GM19372 (cell line): ENCODE measurements around the gene MAN2A1.
A peak's percentile ranks its signal among the peaks of the same experiment; 100 is the strongest.

Experiments
- ATAC-seq: cut with Tn5 transposase; IDR thresholded peaks from one replicate; pipeline ENCODE4 v1.9.1; 2021; ENCODE audit warnings: mild to moderate bottlenecking, low read depth, moderate library complexity; ENCODE audit not compliant: unreplicated experiment

MAN2A1 gene

DNA sequence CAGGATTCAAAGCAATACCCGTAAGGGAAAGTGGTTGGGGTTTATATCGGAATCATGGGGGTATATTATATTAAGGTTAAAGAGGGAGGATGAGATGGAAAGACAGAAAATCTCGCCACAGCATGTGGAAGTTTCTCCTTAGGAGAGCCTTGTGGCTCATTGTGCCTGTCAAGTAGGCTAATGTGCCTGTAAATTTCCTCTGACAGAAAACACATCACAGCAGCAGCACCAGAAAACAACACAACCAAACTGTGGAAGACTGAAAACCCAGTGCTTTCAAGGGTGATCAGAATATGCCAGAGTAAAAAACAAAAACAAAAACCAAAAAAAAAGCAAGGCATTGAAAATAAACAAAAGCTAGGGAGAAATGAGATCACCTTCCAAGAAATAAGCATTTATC, 11.3 kb upstream of the MAN2A1 start:
- ATAC-seq, result no peak

DNA sequence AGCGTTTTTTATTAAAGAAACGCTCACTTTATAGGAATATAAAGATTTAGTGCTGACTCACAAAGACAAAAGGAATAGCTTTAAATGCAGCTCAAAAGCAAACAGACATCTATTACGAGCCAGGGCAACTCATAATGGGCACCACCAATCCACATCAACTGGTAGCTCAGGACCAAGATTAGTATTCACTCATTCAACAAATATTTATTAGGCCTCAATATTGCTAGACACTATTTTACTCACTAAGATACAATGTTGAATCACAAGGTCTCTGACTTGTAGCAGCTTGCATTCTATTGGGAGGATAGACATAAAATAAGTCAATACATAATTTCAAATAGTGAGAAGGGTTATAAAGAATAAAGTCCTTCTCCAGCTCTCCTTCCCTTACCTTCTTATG, 8.0 kb upstream of the MAN2A1 start:
- no peak for ATAC-seq

DNA sequence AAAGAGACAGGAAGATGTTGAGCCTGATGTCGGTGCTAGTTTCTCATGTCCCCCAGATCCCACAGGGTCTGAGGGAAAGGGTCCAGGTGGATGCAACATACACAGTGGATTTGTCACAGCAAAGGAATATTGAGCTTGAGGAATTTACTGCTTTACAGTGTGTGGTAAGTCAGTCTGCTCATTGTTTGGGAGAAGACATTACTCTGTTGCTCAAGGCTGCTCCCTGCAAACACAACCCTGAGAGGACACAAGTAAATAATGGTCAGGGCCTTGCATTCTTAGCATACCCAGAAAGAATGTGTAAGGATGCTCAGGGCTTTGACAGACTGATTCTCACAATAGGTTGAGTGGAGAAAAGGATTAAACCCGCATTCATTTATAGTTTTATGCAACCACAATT, 7.3 kb upstream of the MAN2A1 start:
- ATAC-seq, result no peak

DNA sequence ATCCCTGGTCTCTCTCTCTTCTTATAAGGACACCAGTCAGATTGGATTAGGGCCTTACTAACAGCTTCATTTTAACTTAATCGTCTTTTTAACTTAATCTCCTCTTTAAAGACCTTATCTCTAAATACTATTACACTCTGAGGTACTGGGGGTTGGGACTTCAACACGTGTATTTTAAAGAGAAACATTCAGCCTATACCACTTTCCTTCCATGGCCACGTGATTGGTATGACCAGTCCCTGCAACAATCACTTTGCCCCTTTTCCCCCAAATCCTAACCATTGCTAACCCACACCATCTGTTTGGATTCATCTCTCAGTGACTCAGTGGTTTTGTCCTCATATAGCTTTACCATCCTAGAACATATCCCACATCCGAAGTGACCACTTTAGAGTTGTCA, 3.8 kb upstream of the MAN2A1 start:
- ATAC-seq, result no peak

DNA sequence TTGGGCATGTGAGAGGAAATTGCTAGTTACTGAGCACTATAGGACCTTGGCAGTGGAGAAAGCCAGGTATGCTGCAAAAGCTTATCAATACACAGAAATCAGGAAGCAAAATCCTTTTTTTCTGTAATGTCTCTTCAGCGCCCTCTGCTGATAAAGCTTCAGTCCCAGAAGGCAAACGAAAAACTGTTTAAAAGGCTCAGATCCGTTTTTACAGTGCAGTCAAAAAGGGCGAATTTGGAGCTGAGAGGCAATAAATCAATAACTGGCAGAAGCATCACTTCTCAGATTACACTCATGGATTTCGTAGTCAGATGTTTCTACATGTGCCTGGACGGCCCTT, 1.1 kb upstream of the MAN2A1 start:
- no peak for ATAC-seq

DNA sequence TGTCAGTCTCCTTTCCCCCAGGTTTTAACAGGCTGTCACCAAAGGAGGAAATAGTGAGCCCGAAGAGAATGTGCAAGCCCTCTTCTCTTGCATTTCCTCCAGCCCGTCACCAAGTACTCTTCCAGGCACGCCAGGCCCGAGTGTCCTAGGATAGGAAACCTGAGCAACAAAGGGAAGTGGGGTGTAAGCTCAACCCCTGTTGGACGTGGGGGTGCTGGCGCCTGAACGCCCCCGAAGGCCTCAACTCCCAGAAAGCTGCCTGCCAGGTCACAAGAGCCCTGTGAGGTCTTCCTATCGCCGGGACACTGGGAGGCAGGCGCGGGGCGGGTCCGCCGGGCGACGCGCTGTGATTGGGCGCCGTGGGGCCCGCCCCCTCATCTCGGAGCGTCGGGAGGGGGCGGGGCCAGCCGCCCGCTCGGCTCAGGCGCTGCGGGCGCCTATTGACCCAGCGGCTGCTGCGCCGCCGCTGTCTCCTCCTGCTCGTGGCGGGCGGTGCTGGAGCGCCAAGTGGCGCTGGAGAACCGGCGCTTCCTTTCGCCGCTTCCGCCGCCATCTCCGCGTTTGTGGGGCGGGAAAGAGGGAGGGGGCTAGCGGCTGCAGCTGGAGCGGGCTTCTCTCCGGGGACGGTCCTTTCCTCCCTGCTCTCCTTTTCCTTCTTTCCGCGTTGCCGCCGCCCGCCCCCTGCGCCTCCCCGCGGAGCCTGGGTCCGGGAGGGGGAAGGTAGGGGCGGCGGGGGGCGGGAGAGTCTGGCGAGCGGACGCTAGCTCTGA, 572 bp upstream of the MAN2A1 start:
- peak; percentile 69 for ATAC-seq

DNA sequence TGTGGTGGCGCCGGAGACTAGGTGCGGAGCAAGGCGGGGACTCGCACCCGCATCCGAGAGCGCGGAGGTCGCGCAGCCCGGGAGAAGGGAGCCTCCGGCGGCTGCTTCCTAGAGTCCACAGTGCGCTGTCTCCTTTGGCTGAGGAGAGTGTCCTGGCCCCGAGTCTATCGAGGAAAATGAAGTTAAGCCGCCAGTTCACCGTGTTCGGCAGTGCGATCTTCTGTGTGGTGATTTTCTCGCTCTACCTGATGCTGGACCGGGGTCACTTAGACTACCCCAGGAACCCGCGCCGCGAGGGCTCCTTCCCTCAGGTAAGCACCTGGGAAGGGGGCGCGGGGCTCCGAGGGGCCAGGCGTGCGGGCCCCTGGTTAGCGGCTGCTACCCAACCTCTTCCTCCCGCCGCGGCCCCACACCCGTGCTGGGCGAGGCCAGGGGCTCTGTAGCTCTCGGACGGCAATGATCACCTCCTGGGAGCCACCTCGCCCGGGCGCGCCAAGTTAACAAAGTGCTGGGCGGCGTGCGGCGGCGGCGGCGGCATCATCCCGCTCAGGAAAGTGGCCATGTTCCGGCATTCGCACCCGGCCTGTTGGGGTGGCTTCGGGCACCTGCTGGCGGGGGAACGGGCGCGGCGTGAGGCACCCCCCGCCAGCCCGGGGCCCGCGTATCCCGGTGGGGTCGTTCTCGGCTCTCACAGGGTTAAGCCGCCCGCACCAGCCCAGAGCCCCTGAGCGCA, 681 bp downstream of the MAN2A1 start:
- peak; percentile 3 for ATAC-seq

DNA sequence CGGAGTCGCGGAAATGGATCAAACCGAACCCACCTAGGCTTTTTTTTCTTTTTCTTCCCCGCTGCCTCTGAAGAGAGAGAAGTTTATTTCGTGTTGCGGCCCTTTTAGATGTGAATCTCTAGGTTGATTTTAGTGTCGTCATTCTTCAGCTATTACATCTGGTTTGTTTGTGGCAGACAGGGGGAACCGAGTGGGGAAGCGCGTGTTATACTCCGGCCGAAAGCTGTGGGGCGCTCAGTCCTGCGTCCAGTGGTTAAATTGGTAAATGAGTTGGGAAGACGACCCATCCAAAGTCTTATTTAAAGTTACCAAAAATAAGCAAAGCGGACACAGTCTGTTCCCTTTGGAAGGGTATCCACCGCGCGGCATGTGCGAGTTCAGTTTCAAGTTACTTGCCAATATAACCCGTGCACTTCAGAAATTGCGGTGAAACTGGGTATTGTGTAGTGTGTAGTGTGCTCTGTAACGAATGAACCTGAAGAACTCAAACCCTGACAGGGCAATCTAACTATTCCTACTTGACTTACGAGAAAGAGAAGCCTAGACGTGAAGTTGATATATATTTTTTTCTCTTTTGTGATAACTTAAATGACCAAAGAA, 1.3 kb downstream of the MAN2A1 start:
- ATAC-seq, result peak; percentile 16

DNA sequence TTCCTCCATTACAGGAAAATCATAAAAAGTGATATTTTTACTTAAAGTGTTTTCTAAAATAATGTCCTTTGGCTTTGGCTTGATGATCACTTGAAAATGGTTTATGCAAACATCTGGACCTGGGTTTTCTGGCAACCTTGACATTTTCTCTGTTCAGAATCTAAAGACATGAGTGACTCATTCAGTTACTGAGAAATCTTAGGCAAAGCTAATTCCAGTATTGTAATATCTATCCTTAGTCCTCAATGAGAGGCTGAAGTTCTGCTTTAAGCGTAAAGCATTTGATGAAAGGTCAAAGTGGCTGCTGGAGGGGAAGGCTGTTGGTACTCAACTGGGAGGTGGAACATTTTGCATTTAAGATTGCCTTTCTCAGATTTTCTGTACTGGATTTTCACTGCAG, 2.3 kb downstream of the MAN2A1 start:
- no peak for ATAC-seq

DNA sequence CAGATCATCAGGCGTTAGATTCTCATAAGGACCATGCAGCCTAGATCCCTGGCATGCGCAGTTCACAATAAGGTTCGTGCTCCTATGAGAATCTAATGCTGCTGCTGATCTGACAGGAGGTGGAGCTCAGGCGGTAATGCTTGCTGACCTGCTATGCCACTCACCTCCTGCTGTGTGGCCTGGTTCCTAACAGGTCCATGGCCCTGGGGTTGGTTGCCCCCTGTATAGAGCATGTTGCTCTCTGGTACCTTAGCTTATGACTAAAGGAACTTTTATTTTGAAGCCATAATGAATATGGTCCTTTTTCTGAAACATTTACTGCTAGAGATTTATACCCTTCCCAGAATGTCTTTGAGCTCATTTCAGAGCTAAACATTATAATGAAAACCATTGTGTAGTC, 3.1 kb downstream of the MAN2A1 start:
- ATAC-seq, result no peak

DNA sequence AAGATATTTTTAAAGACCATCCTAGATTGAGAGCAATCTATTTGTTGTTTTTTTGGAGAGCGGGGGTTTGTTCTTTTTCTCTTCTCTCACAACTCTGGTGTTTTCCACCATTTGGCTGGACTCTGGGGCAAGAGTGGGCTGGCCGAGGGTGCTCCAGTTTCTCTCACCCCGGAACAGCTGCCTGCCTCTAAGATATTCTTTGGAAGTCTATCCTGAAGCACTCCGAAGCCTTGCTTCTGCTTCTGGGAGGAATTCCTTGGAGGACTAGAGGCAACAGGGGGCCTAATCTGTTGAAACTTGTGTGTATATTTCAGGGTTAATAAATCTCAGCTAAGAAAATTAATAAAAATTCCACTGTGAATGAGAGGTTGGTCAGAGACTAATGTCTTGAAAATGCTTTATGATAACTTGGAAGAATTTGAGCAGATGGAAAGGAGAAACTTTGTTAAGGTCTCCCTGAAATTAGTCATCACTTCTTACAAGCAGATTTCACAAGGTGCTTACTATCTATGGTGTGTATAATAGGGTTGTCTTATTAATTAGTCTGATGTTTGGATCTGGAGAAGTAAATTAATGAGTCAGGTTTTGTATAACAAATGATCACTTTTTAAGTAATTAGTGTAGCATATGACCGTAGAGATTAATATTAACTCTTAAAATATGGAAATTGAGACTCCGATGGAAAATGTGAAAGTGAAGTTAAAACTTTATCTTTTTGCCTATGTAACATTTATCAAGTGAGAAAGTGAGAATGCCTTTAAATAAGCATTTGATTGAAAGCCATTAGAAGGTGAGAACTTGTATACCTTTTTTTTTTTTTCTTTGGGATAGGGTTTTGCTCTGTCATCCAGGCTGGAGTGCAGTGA, 4.0 kb downstream of the MAN2A1 start:
- no peak for ATAC-seq

DNA sequence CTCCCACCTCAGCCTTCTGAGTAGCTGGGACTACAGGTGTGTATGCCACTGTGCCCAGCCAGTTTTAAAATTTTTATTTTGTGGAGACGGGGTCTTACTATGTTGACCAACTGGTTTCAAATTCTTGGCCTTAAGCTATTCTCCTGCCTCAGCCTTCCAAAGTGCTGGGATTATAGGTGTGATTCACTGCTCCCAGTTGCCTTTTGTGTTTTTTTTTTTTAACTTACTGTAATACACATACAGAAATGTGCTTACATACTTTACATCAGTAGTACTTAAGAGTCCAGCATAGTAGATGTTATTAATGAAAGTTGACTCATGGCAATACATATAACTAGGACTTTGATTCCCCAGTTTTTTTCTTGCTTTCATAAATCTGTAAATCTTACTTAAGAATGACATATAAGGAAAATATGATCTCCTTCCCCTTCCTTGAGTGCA, 4.7 kb downstream of the MAN2A1 start:
- ATAC-seq, result no peak

DNA sequence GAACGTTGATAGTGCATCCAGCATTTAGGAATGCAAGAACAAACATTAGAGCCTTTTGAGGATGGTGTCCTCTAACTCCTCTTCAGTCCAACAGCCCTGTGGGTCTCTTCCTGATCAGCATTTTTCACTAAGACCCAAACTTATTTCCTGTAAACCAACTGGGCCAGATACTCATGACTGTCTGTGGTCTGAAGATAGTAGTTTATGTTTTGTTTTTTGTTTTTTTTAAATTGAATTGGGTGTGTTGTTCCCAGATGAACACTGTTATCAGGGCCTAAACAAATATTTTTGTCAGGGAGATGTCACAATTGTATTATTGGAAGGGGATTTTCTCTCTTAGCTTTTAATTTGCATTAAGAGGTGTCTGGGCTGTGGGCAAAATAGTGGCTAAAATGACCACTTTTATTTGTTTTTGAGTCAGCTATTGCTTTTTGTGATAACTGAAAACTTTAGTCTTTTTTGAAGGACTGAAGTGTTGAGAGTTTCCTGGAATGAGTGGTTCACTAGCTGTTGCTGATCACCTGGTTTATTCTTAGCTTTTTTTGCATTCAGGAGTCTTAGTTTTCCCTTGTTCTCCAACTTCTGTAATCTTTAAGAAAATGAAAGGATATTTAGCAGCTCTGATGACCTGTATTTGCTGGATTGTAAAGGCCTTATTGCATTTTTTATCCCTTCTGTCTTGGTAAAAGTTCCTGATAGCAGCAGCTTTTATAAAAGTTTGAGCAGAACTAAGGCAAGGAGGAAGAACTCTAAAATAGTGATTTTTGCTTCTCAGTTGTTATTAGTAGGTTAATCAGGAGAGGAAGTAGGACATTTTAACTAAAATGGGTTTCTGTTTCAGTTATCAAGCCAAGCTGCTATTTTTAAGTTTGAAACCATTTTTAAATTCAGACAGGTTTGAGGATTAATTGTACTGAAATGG, 5.5 kb downstream of the MAN2A1 start:
- ATAC-seq, result peak; percentile 51

DNA sequence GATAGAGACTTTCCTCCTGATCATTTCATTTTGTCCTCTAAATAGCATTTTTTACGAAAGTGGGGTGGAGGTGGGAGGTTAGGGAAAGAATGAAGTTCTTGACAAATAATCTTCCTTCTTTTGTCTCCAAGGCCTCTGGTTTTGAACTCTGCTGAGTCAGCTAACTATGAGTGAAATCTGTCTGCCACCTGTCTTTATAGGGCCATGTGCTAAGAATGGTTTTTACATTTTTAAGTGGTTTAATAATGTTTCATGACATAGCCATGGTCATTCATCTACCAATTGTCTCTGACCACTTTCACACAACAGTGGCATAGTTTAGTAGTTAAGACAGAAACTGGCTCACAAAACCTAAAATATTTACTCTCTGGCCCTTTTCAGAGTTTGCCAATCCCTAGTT, 7.6 kb downstream of the MAN2A1 start:
- no peak for ATAC-seq

DNA sequence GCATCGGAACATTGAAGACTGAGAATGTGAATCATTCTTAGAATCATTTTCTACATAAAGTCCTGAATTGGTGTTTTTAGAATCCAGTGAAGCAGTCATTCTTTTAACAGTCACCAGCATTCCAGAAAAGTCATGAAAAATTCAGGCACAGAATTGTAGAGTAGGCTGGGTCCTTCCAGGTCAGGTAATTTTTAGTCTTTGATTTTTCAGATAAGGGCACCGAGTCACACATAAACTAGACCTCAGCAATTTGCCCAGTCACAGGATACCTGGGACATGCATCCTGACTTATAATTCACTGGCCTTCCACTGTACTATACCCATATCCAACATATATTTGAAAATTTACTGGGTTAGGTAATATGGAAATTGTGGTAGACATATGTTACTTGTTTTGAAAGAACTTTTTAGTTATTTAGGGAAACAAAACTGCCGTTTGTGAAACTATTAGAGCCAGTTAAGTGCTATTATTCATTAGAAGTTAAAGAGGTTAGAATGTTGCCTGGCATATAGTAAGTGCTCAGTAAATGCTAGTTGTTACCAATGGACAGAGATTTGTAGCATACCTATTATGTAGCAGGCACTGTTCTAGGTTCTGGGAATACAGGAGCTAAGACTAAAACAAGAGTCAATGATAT, 10.9 kb downstream of the MAN2A1 start:
- no peak for ATAC-seq

DNA sequence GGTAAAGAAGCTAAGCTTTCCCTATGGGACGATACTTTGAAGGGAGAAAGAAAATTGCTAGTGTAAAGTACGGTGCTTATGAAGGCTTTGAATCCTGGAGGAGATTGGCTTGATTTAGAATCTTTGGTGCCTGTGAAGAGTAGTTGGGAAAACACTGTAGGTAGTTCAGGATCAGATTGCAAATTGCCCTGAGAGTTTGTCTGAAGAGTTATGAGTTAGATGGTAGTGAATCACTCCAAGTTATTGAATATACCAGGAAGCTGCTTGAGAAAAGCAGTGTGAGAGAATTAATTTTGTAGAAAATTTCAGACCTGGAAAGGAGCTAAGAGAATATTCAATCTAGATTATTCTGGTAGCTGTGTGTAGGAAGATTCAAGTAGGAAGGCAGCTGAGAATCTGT, 11.5 kb downstream of the MAN2A1 start:
- no peak for ATAC-seq

DNA sequence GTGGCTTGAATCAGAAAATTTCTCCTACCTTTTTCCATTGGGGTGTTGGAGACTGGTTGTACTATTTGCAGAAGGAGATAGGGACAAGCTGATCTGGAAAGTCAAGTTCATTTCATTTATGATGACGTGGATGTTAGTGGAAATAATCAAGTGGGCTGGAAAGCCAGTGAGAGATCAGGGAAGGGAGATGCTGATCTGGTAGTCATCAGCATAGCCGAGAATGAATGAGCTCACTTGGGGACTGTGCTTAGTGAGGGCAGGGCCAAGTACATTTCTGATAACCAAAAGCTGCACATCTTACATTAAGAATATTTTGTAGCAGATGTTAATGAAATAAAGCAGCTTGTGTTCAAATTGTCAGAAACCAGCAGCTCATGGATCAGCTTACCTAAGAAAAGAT, 12.1 kb downstream of the MAN2A1 start:
- ATAC-seq, result no peak

DNA sequence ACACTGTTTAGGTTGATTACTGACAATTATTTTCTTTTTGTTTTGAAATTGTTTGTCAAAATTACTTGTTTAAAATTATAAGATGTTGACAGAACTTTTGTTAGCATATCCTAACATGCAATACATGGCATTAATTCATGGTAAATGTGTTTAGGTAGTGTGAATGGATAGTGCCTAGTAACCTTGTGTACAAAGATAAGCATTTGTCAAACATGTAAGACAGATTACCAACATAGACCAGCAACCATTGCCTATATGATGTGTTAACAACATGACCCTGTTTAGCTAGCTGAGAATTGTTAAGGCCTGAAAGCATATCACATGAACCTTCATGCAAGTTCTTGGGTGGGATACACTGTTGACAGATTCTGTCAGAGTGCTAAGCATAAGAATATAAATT, 13.4 kb downstream of the MAN2A1 start:
- no peak for ATAC-seq

DNA sequence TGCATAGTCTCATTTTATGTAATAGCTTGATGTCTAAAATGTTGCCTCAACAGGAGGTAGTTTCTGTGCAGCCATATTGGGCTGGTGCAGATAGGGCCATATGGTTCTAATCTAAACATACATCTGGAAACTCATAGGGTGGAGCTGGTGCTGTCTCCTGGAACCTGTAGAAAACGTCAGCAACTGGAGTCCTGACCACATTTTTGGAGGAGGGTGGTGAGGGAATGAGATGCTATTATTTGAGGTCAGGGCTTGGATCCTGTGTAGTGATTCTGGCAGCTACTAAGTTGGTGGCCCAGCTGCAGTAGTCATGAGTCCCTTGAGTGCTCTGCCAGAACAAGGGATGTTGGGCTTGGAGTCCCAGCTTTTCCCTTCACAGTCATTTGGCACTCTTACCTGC, 14.1 kb downstream of the MAN2A1 start:
- ATAC-seq, result no peak
